HepG2 (cell line): ENCODE results near the gene SDC4. TPM values are rescaled to one million over a fixed set of nuclear protein-coding genes. Genes with fewer than 3 reads are reported as not detected.

Source experiments
- DNMT1 ChIP-seq: sonication (generic); formaldehyde crosslinking; IDR thresholded peaks from 2 replicates; pipeline ENCODE4 v1.5.1; 2020; ENCODE audit warnings: mild to moderate bottlenecking, missing genetic modification reagents
- HOXD1 ChIP-seq: sonication (generic); formaldehyde crosslinking; IDR thresholded peaks from 2 replicates; pipeline ENCODE4 v1.5.0; 2020; ENCODE audit warnings: missing genetic modification reagents
- IKZF4 ChIP-seq: sonication (generic); formaldehyde crosslinking; IDR thresholded peaks from 2 replicates; pipeline ENCODE4 v1.5.1; 2020; ENCODE audit warnings: borderline replicate concordance, mild to moderate bottlenecking, low read depth, missing genetic modification reagents; ENCODE audit errors: not compliant biosample characterization
- PRMT3 ChIP-seq: sonication (generic); formaldehyde crosslinking; IDR thresholded peaks from 2 replicates; pipeline ENCODE4 v1.8.1; 2022; ENCODE audit warnings: low read depth, mild to moderate bottlenecking, moderate library complexity, missing genetic modification reagents, borderline replicate concordance
- RBFOX2 ChIP-seq: fragments of 200-400 bp; formaldehyde crosslinking; IDR thresholded peaks from 2 replicates; pipeline ENCODE4 v1.6.1; 2017; ENCODE audit warnings: low read depth, mild to moderate bottlenecking, low read length
- SIX4 ChIP-seq: sonication (generic); formaldehyde crosslinking; IDR thresholded peaks from 2 replicates; pipeline ENCODE4 v1.4.0; 2020; ENCODE audit warnings: missing genetic modification reagents
- SRSF4 ChIP-seq: fragments of 200-400 bp; formaldehyde crosslinking; IDR thresholded peaks from one replicate; pipeline ENCODE4 v1.6.1; 2018; ENCODE audit warnings: mild to moderate bottlenecking, low read depth, low read length, moderate library complexity; ENCODE audit not compliant: poor library complexity, severe bottlenecking
- ZEB1 ChIP-seq: IDR thresholded peaks from 2 replicates; pipeline ENCODE4 v1.6.1; 2012; ENCODE audit warnings: mild to moderate bottlenecking, low read depth, inconsistent platforms; ENCODE audit not compliant: insufficient replicate concordance
- ZKSCAN5 ChIP-seq: sonication (generic); formaldehyde crosslinking; IDR thresholded peaks from 2 replicates; pipeline ENCODE4 v1.5.1; 2020; ENCODE audit warnings: mild to moderate bottlenecking, missing genetic modification reagents
- ZNF501 ChIP-seq: sonication (generic); formaldehyde crosslinking; IDR thresholded peaks from 2 replicates; pipeline ENCODE4 v1.5.1; 2020; ENCODE audit warnings: mild to moderate bottlenecking, moderate library complexity, missing genetic modification reagents
- ZNF790 ChIP-seq: sonication (generic); formaldehyde crosslinking; IDR thresholded peaks from 2 replicates; pipeline ENCODE4 v1.8.0; 2022; ENCODE audit warnings: missing genetic modification reagents, mild to moderate bottlenecking, borderline replicate concordance
- ZSCAN12 ChIP-seq: sonication (generic); formaldehyde crosslinking; IDR thresholded peaks from 2 replicates; pipeline ENCODE4 v1.9.0; 2021; ENCODE audit warnings: mild to moderate bottlenecking, missing genetic modification reagents
- polyA plus RNA-seq, 8 experiments: library from polyadenylated mRNA; depleted of rRNA in 3 of 8; stranded (reverse) in 7 of 8; unstranded in 1 of 8; fragments of >200 nt; fragmentation: Illumina TruSeq in 4 of 8; extraction: Trizol in 4 of 8; gene quantifications; 2 replicates each; pipeline versions ENCODE4 v1.2.1 to v1.2.3, GENCODE V29; 2011 to 2016; ENCODE audit warnings: low read depth in 4 of 8, missing spikeins in 1 of 8, mixed read lengths in 1 of 8; ENCODE audit not compliant: insufficient read depth in 1 of 8
- total RNA-seq, 5 experiments: library from RNA; depleted of rRNA; stranded (reverse); fragments of >200 nt; fragmentation: Illumina TruSeq; extraction: Trizol; gene quantifications; 2 replicates each; pipeline ENCODE4 v1.2.3, GENCODE V29; 2016; ENCODE audit warnings: low read depth in 1 of 5
- TF ChIP-seq, protein P1 (sequence below): sonication (generic); formaldehyde crosslinking; IDR thresholded peaks from 2 replicates; pipeline ENCODE4 v1.9.0; 2022; ENCODE audit warnings: low read depth, missing genetic modification reagents
- TF ChIP-seq, protein P2 (sequence below): sonication (generic); formaldehyde crosslinking; IDR thresholded peaks from 2 replicates; pipeline ENCODE4 v1.5.0; 2020; ENCODE audit warnings: mild to moderate bottlenecking, missing genetic modification reagents
- TF ChIP-seq, protein P3 (sequence below): sonication (generic); formaldehyde crosslinking; IDR thresholded peaks from 2 replicates; pipeline ENCODE4 v1.4.0; 2020; ENCODE audit warnings: missing genetic modification reagents
- TF ChIP-seq, protein P4 (sequence below): sonication (generic); formaldehyde crosslinking; IDR thresholded peaks from 2 replicates; pipeline ENCODE4 v1.5.1; 2020; ENCODE audit warnings: mild to moderate bottlenecking, missing genetic modification reagents, moderate library complexity
- TF ChIP-seq, protein P5 (sequence below): IDR thresholded peaks from 2 replicates; pipeline ENCODE4 v1.6.1; 2012; ENCODE audit warnings: low read depth, low read length, improper control_type of control experiment

Gene SDC4
- total and polyA plus RNA-seq, 2 of the 13 experiments (the other 11 are each of a cell fraction or from before 2014, with no cell fraction given): 49.0 to 65.1 TPM

DNA sequence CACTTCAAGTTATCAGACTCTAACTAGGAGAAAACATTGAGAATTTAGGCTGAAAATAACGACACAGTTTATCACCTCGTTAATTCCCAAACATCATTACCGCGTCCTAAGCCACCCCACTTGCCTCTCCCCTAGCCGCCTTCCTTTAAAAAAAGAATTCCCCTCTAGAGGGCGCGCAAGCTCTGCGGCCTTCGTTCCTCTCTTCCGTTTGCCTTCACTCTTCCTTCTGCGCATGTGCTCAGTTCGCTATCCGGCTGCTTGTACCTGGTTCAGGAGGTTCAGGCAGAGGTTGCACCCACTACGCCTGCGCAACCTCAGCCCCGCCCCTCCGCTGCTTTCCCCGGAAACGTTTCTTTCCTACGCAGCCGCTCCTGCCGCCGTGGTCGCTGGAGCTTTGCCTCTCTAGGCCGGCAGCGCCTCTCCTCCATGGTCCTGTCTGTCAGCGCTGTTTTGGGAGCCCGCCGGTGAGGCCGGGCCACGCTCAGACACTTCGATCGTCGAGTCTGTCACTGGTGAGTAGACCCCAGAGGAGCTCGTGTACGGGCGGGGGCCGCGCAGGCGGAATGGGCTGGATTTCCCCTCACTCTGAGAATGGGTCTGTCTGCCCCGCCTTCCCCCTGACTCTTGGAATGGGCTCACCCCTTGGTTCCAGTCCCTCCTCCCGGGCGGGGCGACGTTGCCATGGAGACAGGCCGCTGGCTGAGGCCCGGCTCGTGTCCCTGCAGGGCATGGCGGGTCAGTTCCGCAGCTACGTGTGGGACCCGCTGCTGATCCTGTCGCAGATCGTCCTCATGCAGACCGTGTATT lies 14.8 kb upstream of the SDC4 start, which contains the start of gene SYS1 (continued):
- TF ChIP-seq DNMT1 (CRISPR knock-in tag) (no peak; the same call in 1 of the 2 replicates), HOXD1 (CRISPR knock-in tag) (peak; percentile 9; the same call in 1 of the 2 replicates), IKZF4 (CRISPR knock-in tag) (peak; percentile 68), RBFOX2 (peak; percentile 99), ZEB1 (peak; percentile 73), SIX4 (peak; percentile 61), ZSCAN12 (CRISPR knock-in tag) (no peak), ZKSCAN5 (CRISPR knock-in tag) (0 out of 2 replicates have a peak, but pooled peaks have one; percentile 51), SRSF4 (no peak), ZNF790 (CRISPR knock-in tag) (peak; percentile 61; the same call in 1 of the 2 replicates), ZNF501 (CRISPR knock-in tag) (peak; percentile 100), PRMT3 (CRISPR knock-in tag) (no peak)
- TF ChIP-seq, protein P1, sequence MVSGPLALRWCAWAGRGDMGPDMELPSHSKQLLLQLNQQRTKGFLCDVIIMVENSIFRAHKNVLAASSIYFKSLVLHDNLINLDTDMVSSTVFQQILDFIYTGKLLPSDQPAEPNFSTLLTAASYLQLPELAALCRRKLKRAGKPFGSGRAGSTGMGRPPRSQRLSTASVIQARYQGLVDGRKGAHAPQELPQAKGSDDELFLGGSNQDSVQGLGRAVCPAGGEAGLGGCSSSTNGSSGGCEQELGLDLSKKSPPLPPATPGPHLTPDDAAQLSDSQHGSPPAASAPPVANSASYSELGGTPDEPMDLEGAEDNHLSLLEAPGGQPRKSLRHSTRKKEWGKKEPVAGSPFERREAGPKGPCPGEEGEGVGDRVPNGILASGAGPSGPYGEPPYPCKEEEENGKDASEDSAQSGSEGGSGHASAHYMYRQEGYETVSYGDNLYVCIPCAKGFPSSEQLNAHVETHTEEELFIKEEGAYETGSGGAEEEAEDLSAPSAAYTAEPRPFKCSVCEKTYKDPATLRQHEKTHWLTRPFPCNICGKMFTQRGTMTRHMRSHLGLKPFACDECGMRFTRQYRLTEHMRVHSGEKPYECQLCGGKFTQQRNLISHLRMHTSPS (CRISPR knock-in tag): peak; percentile 75
- TF ChIP-seq, protein P2, sequence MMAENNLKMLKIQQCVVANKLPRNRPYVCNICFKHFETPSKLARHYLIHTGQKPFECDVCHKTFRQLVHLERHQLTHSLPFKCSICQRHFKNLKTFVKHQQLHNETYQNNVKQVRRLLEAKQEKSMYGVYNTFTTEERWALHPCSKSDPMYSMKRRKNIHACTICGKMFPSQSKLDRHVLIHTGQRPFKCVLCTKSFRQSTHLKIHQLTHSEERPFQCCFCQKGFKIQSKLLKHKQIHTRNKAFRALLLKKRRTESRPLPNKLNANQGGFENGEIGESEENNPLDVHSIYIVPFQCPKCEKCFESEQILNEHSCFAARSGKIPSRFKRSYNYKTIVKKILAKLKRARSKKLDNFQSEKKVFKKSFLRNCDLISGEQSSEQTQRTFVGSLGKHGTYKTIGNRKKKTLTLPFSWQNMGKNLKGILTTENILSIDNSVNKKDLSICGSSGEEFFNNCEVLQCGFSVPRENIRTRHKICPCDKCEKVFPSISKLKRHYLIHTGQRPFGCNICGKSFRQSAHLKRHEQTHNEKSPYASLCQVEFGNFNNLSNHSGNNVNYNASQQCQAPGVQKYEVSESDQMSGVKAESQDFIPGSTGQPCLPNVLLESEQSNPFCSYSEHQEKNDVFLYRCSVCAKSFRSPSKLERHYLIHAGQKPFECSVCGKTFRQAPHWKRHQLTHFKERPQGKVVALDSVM (CRISPR knock-in tag): peak; percentile 42
- TF ChIP-seq, protein P3, sequence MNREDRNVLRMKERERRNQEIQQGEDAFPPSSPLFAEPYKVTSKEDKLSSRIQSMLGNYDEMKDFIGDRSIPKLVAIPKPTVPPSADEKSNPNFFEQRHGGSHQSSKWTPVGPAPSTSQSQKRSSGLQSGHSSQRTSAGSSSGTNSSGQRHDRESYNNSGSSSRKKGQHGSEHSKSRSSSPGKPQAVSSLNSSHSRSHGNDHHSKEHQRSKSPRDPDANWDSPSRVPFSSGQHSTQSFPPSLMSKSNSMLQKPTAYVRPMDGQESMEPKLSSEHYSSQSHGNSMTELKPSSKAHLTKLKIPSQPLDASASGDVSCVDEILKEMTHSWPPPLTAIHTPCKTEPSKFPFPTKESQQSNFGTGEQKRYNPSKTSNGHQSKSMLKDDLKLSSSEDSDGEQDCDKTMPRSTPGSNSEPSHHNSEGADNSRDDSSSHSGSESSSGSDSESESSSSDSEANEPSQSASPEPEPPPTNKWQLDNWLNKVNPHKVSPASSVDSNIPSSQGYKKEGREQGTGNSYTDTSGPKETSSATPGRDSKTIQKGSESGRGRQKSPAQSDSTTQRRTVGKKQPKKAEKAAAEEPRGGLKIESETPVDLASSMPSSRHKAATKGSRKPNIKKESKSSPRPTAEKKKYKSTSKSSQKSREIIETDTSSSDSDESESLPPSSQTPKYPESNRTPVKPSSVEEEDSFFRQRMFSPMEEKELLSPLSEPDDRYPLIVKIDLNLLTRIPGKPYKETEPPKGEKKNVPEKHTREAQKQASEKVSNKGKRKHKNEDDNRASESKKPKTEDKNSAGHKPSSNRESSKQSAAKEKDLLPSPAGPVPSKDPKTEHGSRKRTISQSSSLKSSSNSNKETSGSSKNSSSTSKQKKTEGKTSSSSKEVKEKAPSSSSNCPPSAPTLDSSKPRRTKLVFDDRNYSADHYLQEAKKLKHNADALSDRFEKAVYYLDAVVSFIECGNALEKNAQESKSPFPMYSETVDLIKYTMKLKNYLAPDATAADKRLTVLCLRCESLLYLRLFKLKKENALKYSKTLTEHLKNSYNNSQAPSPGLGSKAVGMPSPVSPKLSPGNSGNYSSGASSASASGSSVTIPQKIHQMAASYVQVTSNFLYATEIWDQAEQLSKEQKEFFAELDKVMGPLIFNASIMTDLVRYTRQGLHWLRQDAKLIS (CRISPR knock-in tag): no peak
- TF ChIP-seq, protein P4, sequence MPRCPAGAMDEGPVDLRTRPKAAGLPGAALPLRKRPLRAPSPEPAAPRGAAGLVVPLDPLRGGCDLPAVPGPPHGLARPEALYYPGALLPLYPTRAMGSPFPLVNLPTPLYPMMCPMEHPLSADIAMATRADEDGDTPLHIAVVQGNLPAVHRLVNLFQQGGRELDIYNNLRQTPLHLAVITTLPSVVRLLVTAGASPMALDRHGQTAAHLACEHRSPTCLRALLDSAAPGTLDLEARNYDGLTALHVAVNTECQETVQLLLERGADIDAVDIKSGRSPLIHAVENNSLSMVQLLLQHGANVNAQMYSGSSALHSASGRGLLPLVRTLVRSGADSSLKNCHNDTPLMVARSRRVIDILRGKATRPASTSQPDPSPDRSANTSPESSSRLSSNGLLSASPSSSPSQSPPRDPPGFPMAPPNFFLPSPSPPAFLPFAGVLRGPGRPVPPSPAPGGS (CRISPR knock-in tag): peak; percentile 97
- TF ChIP-seq, protein P5, sequence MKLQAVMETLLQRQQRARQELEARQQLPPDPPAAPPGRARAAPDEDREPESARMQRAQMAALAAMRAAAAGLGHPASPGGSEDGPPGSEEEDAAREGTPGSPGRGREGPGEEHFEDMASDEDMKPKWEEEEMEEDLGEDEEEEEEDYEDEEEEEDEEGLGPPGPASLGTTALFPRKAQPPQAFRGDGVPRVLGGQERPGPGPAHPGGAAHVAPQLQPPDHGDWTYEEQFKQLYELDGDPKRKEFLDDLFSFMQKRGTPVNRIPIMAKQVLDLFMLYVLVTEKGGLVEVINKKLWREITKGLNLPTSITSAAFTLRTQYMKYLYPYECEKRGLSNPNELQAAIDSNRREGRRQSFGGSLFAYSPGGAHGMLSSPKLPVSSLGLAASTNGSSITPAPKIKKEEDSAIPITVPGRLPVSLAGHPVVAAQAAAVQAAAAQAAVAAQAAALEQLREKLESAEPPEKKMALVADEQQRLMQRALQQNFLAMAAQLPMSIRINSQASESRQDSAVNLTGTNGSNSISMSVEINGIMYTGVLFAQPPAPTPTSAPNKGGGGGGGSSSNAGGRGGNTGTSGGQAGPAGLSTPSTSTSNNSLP: peak; percentile 6
